SK-N-SH treated with all-trans-retinoic acid at 6 μM for 48 hours (cell line): ENCODE results near the gene POLR3C.

Experiments used
- ARNTL ChIP-seq: fragments of 450-650 bp; formaldehyde crosslinking; IDR thresholded peaks from 2 replicates; pipeline ENCODE4 v1.5.0; 2020; ENCODE audit warnings: low read depth, mild to moderate bottlenecking, moderate library complexity, borderline replicate concordance
- CREB5 ChIP-seq: fragments of 250-450 bp; sonication (Bioruptor Pico); IDR thresholded peaks from 2 replicates; pipeline ENCODE4 v1.5.1; 2020; ENCODE audit warnings: low read depth, mild to moderate bottlenecking, moderate library complexity
- CSDC2 ChIP-seq: fragments of 250-450 bp; sonication (Bioruptor Pico); IDR thresholded peaks from 2 replicates; pipeline ENCODE4 v1.5.0; 2020; ENCODE audit warnings: mild to moderate bottlenecking, moderate library complexity
- ISL1 ChIP-seq: fragments of 250-450 bp; sonication (Bioruptor Pico); IDR thresholded peaks from 2 replicates; pipeline ENCODE4 v2.1.2; 2022; ENCODE audit warnings: mild to moderate bottlenecking, moderate library complexity
- OSR1 ChIP-seq: fragments of 250-450 bp; sonication (Bioruptor Pico); IDR thresholded peaks from 2 replicates; pipeline ENCODE4 v1.8.0; 2022; ENCODE audit warnings: moderate library complexity, mild to moderate bottlenecking, inconsistent platforms
- PATZ1 ChIP-seq: fragments of 250-450 bp; sonication (Bioruptor Pico); IDR thresholded peaks from 2 replicates; pipeline ENCODE4 v1.8.0; 2020; ENCODE audit warnings: mild to moderate bottlenecking, moderate library complexity, borderline replicate concordance
- PPARA ChIP-seq: fragments of 250-450 bp; sonication (Bioruptor Pico); IDR thresholded peaks from 2 replicates; pipeline ENCODE4 v1.5.0; 2020; ENCODE audit warnings: mild to moderate bottlenecking, borderline replicate concordance
- RARB ChIP-seq: fragments of 250-450 bp; sonication (Bioruptor Pico); IDR thresholded peaks from 2 replicates; pipeline ENCODE4 v1.8.0; 2021; ENCODE audit warnings: mild to moderate bottlenecking, moderate library complexity
- TCF4 ChIP-seq: fragments of 250-450 bp; sonication (Bioruptor Pico); IDR thresholded peaks from 2 replicates; pipeline ENCODE4 v1.8.0; 2021; ENCODE audit warnings: mild to moderate bottlenecking, moderate library complexity, borderline replicate concordance
- ZFP3 ChIP-seq: fragments of 250-450 bp; sonication (Bioruptor Pico); IDR thresholded peaks from 2 replicates; pipeline ENCODE4 v1.5.0; 2020; ENCODE audit warnings: mild to moderate bottlenecking, moderate library complexity
- ZFP30 ChIP-seq: fragments of 450-650 bp; formaldehyde crosslinking; IDR thresholded peaks from 2 replicates; pipeline ENCODE4 v1.5.0; 2022; ENCODE audit warnings: mild to moderate bottlenecking, moderate library complexity
- ZNF70 ChIP-seq: fragments of 450-650 bp; formaldehyde crosslinking; IDR thresholded peaks from 2 replicates; pipeline ENCODE4 v1.5.0; 2020; ENCODE audit warnings: mild to moderate bottlenecking, moderate library complexity
- ZNF8 ChIP-seq: fragments of 450-650 bp; formaldehyde crosslinking; IDR thresholded peaks from 2 replicates; pipeline ENCODE4 v1.5.0; 2020; ENCODE audit warnings: mild to moderate bottlenecking, moderate library complexity

GRCh38 chr1:145893306-145894055 is 69.5 kb downstream of the POLR3C start:
- TF ChIP-seq ZFP3 (CRISPR knock-in tag) (no peak), CREB5 (CRISPR knock-in tag) (no peak), ZNF70 (CRISPR knock-in tag) (no peak), PATZ1 (no peak), ZFP30 (CRISPR knock-in tag) (no peak), ZNF8 (CRISPR knock-in tag) (no peak), RARB (CRISPR knock-in tag) (no peak), PPARA (CRISPR knock-in tag) (no peak), ISL1 (CRISPR knock-in tag) (no peak), OSR1 (CRISPR knock-in tag) (no peak), CSDC2 (CRISPR knock-in tag) (no peak), ARNTL (CRISPR knock-in tag) (no peak), TCF4 (no peak)
